Stimulated activated CD4-positive, alpha-beta T cell treated with anti-CD3 and anti-CD28 coated beads, Interleukin-4, amount 100 ng/mL, for 24 hours (primary cell): Measurements from ENCODE around the gene SMCO4.

Experiments
- DNase-seq: peaks from one replicate; pipeline ENCODE4 v3.0.0-alpha.2; 2020

The SMCO4 gene

DNA sequence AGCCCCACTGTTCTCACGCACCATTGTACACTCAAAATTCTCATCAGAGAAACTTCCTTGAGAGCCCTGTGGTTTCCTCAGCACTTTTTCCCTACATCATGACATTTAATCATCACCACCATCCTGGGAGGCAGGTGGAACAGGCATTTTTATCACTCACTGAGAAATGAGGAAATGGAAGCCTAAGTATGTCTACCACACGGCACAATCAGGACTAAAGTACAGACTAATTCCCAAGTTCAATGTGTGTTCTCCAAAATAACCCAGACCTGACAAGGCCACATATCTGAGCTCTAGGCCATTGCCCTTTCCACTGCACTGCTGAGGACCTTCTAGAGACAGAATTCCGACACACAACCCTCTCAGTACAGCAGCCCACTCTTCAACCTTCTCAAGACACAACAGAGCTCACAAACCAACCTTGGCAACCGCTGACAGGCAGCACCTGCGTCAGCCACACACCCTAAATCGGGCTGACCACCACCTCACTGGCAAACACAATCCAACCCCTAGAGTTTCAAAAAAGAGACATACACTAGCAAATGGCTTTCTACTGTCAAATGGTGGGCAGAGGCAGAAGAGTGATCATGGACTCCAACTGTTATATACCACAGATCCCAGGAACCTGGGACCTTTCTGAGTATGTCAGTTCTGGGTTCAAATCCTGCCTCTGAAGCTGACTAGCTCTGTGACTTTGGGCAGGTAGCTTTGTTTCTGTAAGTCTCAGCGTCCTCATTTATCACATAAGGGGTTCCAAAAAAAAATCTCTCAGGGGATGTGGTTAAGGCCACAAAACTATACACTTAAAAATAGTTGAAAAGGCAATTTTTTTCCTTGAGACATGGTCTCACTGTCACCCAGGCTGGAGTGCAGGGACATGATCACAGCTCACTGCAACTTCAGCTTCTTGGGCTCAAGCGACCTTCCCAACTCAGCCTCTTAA, 16.3 kb downstream of the SMCO4 start:
- no peak for DNase-seq

DNA sequence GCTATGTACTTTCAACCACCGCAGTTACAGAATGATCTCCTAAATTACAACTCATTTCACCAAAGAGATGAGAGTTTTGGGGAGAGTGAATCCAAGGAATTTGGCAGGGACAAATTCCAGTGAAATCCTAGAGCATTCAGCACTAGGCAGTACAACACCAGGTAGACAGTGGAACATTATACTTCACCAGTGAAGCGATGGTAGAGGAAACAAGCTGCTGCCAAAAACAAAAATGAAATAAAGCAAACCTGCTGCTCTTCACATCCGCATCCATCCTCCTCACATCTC, 16.9 kb downstream of the SMCO4 start:
- DNase-seq: no peak

DNA sequence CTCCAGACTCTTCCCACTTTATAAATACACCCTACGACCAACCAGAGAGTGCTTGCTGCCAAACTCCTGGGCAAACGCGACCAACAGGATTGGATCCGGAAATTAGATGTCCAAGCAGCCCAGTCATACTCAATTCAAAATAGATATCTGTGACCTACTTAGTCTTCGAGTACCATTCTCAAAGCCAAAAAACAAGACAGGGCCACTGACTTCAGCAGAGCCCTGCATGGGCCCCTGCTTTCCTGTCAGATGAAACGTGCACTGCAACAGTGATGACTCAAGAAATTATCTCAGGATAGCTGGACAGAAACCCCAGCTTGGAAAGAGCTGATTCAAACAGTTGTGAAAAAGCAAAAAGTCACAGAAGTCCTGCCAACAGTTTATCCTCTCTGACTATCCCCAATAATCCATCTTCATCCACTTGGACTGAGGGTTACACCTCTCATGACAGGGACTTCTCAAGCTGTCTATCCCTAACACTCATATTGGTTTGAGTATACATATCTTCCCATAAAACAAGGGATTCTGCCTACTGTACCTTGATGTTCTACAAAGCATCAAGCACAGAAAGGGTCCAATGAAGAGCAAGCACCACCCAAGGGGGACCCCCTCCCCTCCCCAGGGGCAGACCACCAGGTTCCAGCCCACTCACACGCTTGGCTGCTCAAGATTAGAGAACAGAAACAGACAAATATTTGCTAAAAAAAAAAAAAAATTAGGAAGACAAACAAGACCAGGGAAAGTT, 17.4 kb downstream of the SMCO4 start:
- no peak for DNase-seq

DNA sequence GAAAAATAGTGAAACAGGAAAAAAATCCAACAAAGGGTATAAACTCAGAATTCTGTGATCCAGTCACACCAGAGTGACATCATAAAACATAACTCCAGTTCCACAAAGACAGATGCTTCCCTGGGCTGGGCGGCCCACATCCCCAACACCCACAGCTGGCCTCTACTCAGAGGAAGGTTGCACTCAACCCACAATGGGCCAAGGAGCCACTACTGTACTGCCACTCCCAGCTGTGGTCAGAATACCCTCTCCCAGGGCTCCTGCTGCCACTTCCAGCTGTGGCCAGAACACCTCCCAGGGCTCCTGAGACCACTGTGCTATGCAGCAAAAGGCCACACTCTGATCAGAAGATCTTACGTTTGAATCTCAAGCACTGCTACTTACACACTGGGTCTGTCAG, 18.3 kb downstream of the SMCO4 start:
- DNase-seq: no peak

DNA sequence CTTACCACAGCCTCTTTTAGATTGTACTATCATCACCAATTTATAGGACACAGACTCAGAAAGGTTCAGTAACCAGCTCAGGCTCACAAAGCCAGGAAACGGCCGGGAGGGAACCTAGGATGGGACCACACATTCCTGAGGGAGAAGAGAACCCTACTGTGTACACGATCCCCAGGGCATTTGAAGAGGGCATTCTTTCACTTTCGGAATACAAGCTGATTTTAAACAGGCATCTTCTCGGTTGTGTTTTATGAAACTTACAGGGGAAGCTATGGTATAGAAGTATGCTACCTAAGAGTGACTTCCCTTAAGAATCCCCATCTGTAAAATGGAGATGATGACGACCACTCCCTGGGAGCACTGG, 19.0 kb downstream of the SMCO4 start:
- DNase-seq: no peak

DNA sequence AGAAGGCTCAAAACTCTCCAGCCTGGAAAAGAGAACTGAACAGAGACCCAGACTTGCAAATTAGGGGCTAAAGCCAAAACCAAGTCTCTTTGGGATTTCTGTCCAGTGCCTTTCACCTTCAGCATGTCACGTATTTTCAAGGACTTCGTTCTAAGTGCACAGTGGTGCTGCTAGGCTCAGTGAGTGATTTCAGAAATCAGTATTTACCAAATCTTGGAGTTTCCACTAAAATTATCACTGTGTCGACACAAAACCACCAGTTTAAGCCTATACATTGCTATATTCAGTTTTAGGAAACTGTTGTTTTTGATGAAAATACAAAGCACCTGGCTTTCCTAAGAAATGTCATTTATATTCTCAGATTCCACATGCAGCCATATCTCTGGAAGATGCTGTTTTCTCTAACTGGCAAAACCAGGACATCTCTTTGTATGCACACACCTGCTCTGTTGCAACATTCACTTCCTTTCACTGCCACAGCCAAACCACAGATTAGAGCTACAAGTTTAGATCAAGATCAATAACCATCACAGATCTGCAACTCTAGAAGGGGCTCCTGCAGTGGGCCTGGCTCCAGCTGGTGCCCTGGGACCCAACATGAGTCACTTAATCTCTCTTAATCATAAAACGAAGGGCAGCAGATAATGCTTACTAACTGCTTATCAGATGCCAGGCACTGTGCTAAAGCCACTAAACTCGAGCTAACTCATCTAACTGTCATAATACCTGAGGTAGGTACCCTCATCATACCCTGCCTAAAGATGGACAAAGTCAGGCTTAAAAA, 22.3 kb downstream of the SMCO4 start:
- no peak for DNase-seq

DNA sequence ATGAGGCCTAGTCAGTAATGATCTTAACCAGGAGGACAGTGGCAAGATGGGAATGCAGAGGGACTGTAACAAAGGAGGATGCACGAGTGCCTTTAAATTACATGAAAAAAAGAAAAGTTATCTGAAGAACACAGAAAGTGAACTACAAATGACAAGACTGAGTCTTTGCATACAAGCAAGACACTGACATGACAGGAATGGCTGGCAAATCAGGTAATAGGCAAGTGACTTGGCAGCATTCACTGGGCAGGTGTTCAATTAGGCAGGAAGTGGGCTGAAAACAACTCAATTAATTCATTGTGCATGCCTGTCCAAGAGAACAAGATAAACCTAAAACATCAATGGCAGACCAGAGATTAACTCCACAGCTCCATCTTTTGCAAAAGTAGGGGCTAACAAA, 24.0 kb downstream of the SMCO4 start:
- no peak for DNase-seq

DNA sequence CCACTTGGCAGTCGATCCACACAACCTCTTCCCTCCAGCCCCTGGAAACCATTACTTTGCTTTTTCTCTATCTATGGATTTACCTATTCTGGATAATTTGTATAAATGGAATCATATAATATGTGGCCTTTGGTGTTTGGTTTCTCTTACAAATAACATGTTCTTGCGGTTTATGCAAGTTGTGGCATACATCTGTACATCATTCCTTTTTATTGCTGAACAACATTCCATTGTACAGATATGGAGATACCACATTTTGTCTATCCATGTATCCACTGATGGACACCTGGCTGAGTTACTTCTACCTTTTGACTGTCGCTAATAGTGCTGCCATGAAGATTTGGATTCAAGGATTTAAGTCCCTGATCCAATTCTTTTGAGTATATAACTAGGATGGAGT, 25.1 kb downstream of the SMCO4 start:
- no peak for DNase-seq

DNA sequence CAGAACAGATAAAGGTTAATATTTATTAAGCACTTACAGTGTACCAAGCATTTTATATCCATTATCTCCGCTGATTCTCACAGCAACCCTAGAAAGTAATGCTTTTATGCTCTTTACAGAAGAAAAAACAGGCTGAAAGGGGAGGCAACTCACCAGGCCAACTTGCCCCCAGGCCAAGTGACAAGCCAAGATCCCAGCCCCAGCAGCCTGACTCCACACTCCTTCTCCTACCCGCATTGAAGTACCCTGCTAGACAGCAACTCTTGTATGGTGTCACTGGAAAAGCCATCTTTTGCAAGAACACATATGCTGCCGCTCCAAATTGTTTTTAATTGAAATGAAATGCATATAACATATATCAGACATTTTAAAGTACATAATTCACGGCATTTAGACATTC, 25.6 kb downstream of the SMCO4 start:
- DNase-seq: no peak

DNA sequence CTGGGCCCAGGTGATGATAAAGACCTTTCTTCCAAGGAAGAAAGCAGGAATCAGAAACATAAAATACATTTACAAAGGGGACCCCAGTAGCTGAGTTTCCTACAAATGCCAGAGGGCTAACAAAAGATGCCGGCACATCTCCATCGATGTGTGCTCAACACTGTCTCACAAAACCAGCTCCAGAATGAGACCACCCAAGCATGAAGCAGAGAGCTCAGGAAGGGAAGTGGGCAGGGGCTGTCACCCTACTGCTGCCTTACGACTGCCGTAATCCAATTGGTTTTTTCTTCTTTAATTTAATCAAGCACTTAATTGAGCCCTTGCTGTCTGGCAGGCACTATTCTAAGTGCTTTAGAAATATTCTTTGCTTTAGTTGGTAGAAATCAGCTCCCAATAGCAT, 26.1 kb downstream of the SMCO4 start:
- DNase-seq: no peak

DNA sequence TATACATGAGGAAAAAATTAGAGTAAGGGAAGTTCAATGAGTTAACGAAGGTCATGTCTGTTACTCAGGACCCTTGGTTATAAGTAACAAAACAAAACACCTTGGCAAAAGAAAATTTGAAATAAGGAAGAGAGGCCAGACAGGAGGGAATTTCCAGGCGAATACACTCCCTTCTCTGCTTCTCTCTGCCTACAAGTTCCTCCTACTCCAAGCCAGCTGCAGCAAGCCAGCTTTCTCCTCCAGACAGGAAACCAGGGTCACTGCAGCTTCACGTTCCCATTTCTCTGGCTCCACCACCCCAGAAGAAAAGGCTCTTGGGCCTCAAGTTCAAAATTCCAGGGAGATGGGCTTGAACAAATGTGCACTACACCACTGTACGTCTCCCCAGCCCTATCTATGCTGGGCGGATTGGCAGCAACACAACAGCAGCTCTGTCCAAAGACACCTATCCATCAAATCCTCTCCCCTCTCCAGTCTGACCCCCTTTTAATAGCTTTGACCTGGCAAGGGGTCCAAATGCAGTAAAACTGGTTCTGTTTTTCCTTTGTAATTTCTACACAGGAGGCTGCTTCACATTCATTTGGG, 27.7 kb downstream of the SMCO4 start:
- DNase-seq: no peak

DNA sequence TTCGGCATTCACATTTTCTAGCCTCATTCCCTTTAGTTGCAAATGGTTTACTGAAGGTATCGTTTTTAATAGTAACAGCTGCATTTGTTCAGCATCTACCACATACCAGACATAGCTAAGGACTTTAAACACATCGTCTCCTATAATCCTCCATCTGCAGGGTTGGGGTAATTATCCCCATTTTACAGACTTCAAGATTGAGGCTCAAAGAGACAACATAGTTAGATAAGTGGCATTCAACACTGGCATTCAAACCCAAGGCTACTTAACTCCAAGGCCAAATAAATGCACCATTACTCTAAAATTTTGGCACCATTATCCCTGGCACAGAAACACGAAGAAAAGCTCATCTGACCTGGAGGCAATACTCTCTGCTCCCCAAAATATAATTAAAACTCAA, 28.5 kb downstream of the SMCO4 start:
- DNase-seq: no peak

DNA sequence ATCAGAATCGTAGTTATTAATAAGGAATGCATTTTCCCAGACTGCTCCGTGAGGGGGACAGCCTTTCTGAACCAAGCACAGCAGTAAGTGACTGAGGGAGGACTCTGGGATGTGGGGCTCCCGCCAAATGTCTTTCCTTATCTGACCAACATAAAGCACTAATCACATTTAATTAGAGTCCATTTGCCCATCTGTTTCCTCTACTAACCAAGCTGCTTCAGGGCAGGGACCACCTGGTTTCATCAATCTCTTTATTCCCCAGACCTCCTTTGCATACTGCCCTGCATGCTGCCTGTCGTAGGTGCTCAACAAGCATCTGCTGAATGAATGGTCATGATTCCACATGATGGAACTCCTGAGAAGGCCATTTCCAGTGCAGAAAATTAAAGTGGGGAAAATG, 29.4 kb downstream of the SMCO4 start:
- DNase-seq: no peak

DNA sequence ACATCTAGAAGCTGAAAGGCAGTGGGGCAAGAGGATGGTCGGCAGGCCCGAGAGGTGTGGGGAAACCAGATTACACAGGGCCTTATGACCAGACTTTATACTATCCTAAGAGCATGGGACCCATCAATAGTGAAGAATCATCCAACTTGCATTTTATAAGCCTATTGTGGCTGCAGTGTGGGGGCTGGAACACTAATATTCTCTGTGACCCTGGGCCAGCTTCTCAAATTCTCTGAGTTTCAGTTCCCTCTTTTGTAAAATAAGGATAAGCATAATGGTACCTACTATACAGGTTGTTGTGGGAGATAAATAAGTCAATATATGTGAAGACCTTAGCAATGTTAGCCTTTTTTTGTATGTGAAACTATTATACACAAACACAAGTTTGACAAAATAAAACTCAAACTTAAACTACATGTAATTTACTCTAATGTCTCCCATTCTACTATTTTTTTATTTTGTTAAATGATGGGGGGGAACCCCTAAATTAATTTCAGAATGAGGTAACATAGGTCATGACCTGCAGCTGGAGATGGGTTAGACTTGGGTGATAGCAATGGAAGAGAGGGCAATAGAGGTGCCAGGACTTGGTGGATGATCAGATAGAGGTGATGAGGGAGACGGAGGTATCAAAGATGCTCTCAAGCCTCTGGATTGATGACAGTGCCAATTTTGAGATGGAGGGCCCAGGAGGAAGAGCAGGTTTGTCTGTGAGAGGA, 30.1 kb downstream of the SMCO4 start:
- no peak for DNase-seq

DNA sequence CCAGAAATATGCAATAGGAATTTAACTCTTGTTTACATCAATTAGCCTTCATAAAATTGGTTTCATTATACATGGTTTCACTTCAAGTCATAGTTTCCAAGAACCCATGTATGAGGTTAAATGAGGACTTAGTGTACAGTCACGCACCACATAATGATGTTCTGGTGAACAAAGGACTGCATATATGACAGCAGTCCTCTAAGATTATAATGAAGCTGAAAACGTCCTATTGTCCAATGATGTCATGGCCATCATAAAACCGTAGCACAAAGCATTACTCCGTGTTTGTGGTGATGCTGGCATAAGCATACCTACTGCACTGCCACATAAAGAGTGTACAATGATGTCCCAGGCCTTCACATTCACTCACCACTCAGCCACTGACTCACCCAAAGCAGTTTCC, 31.1 kb downstream of the SMCO4 start:
- DNase-seq: no peak

DNA sequence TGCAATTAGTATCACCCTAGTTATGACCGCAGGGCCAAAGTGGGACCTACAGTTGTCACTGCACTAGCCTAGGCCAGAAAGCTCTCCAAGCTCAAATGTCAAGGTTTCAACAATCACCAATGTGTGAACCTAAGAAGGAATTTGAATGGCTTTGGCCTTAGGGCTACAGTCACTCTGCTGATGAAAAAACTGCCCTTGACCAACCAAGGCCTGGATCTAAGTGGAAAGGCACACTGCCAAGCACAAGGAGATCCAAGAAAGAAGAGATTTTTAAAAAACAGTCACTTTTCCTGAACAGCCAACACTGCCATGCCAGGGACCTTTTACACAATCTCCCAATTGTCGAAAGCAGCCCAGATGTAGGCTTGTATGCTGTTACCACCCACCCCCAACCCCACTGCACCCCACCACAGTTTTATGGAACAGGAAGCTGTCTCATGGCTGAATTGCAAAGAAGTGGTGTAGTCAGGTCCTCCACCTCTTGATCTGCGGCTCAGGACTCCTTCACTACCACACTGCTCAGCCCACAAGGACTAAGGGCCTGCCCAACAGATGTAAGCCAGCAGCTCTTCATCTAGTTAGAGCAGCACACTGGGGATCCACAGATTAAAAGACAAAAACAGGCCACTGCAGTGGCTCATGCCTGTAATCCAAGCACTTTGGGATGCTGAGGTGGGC, 32.9 kb downstream of the SMCO4 start:
- DNase-seq: no peak

DNA sequence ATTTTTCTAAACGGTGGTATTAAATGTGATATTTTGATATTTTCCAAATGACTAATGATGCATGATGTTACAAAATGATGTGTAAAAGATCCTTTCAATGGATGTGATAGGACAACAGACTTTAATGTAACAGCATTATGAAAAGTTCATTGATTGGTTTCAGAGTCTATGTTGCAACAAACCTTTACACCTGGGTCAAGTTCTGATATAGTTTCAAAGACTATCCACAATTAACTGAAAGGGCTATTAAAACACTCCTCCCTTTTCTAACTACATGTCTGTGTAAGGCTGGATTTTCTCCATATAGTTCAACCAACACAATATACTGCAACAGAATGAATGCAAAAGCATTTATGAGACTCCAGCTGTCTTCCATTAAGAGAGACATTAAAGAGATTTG, 35.7 kb downstream of the SMCO4 start:
- DNase-seq: no peak

DNA sequence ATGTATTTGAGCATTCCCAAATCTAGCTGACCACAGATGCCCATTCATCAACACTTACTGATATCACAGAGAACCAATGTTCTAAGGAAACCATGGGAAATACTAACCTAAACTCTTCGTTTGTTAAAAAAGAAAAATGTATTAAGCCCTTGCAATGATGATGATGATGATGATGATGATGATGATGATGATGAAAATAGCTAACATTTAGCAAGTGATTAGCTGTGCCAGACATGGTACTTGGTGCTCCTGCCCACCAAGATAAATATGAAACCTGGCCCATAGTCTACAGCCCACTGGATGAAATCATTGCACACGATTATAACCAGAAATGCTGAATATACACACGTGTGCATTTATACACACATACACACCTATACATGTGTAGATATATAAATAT, 37.5 kb downstream of the SMCO4 start:
- DNase-seq: no peak

DNA sequence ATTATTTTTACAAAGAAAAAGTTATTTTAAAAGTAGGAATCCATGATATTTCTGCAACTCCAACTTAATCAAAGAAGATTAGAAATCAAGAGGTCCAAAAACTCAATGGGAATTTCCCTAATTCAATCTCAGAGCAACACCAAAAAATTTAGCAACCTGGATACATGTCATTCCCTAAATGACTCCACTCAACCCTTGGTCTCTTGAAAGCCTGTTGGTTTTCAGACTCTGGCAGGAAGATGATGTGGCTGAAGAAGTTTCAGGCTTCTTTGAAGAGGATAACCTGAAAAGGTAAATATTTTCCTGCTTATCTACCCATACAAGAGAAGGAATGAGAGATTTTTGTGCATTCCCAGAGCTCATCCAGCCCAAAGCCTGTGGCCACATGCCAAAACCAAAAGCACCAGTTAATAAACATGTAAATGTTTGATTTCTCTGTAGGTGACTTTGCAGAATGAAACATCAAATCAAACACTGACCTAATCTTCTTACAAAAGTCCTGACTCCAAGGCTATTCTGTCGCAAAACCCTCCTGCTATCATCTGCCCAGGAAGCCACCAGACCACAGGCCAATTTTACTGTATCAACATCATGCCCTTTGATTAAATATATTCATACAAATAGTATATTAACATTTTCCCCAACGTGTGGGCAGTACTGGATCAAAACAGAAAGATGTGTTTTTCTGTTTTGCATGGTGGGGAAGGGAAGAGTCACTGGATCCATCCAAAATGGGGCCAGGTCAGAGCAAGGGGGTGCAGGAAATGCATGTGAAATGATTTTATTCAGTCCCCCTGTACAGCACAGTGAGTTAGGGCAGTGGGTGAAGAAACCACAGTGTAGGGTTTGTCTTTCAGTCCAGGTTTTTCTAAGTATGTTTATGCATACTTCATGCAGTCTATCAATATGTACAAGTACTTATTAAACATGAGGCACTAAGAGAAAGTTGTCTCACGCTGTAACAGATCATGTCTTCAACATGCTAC, 38.8 kb downstream of the SMCO4 start:
- no peak for DNase-seq

DNA sequence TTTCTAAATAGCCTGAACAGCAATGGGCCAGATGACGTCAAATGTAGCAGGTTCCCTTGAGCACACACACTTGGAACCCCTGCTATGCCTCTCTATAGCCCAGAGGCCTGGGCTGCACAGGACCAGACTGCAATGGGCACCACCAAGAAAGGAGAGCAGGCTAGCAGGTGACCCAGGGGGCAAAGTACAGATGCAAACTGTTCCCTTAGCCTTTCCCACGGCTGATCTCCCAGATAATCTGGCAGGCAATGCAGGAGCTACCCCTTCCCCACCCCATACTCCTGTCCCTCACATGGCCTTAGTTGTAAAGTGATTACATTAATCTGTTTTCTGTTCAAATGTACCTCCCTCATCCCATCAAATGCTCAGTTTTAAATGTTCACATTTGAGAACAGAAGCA, 41.3 kb downstream of the SMCO4 start:
- DNase-seq: no peak

DNA sequence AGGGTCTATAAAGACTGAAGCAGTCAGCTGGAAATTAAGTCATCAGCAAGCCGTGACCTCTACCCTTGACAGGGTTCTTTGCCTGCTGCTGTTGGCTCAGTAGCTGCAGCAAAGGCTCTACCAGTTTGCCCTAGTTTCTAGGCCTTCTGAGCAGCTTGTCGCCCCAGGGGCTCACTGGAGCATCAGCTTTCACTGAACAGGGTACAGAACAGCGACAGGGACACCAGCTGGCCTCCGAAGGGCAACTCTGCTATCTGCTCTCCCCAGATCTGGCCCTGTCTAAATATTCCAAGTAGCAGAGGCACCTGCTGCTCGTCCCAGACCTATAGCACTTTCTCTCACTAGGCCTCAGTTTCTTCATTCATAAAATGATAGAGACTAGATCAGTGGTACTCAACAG, 42.4 kb downstream of the SMCO4 start:
- DNase-seq: no peak
